ENCODE measurements around the gene FAAH.

The FAAH gene

GRCh38 chr1:46461017-46461808 lies 67.1 kb downstream of the FAAH start:
- no peaks in the 10 kb centered on the region for H4K20me1 ChIP-seq (ENCODE audit: insufficient read depth)
- H3K36me3 ChIP-seq (ENCODE audit: insufficient read depth): no peaks in the 10 kb centered on the region
- H3K27ac ChIP-seq: no peak overlapping the region
- no peaks in the 10 kb centered on the region for H3K4me1 ChIP-seq (ENCODE audit: low read depth, poor library complexity, severe bottlenecking)
- no peak overlapping the region for H3K4me2 ChIP-seq
- H3K4me3 ChIP-seq (IDR thresholded peaks at IDR 0.05; ENCODE audit: insufficient read depth, low read depth, low read length): no peak overlapping the region
- no peak overlapping the region for H3K9ac ChIP-seq
- H3K27me3 ChIP-seq (ENCODE audit: insufficient read depth, low read depth): peaks cover 13% of the 10 kb centered on the region; the same call in 1 of the 2 replicates
- TF ChIP-seq, protein P1, sequence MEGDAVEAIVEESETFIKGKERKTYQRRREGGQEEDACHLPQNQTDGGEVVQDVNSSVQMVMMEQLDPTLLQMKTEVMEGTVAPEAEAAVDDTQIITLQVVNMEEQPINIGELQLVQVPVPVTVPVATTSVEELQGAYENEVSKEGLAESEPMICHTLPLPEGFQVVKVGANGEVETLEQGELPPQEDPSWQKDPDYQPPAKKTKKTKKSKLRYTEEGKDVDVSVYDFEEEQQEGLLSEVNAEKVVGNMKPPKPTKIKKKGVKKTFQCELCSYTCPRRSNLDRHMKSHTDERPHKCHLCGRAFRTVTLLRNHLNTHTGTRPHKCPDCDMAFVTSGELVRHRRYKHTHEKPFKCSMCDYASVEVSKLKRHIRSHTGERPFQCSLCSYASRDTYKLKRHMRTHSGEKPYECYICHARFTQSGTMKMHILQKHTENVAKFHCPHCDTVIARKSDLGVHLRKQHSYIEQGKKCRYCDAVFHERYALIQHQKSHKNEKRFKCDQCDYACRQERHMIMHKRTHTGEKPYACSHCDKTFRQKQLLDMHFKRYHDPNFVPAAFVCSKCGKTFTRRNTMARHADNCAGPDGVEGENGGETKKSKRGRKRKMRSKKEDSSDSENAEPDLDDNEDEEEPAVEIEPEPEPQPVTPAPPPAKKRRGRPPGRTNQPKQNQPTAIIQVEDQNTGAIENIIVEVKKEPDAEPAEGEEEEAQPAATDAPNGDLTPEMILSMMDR (conservative IDR thresholded peaks at IDR 0.05; ENCODE audit: low read depth, low read length): no peak
- H2AFZ ChIP-seq (ENCODE audit: low read depth): no peak overlapping the region
- H3K79me2 ChIP-seq (ENCODE audit: insufficient read depth, low read depth): no peaks in the 10 kb centered on the region

GRCh38 chr1:46461809-46462448 lies 67.8 kb downstream of the FAAH start:
- no peaks in the 10 kb centered on the region for H3K79me2 ChIP-seq (ENCODE audit: insufficient read depth, low read depth)
- TF ChIP-seq, protein P1 (conservative IDR thresholded peaks at IDR 0.05; ENCODE audit: low read depth, low read length): no peak
- H4K20me1 ChIP-seq (ENCODE audit: insufficient read depth): no peaks in the 10 kb centered on the region
- no peak overlapping the region for H3K4me2 ChIP-seq
- peaks cover 13% of the 10 kb centered on the region; the same call in 1 of the 2 replicates for H3K27me3 ChIP-seq (ENCODE audit: insufficient read depth, low read depth)
- H3K4me3 ChIP-seq (IDR thresholded peaks at IDR 0.05; ENCODE audit: insufficient read depth, low read depth, low read length): no peak overlapping the region
- no peak overlapping the region for H3K9ac ChIP-seq
- no peak overlapping the region for H3K27ac ChIP-seq
- no peak overlapping the region for H2AFZ ChIP-seq (ENCODE audit: low read depth)
- no peaks in the 10 kb centered on the region for H3K4me1 ChIP-seq (ENCODE audit: low read depth, poor library complexity, severe bottlenecking)
- H3K36me3 ChIP-seq (ENCODE audit: insufficient read depth): no peaks in the 10 kb centered on the region
